GM21367 (cell line): ENCODE data around the gene MAP4K2.
"Not testable (repeated sequence)": the region's sequence is repeated elsewhere in the genome, so short reads cannot be mapped to it uniquely, and the experiment has no call there.

Experiments used
- ATAC-seq: cut with Tn5 transposase; IDR thresholded peaks from one replicate; pipeline ENCODE4 v1.9.1; 2021; ENCODE audit not compliant: unreplicated experiment

Gene MAP4K2

GRCh38 chr11:64803158-64803845, at the start of gene MAP4K2:
TSS of gene MAP4K2 (minus strand) at chr11:64803214. CDS start at chr11:64803149, 65 bp downstream.
- no peak for ATAC-seq

- ATAC-seq = no peak
These were observed 48.9 kb upstream of the MAP4K2 start for GRCh38 chr11:64851831-64852351.

GRCh38 chr11:64850979-64851567, 48.1 kb upstream of the MAP4K2 start:
- peak; percentile 55 for ATAC-seq

- no peak for ATAC-seq
These were observed 46.8 kb upstream of the MAP4K2 start for GRCh38 chr11:64849598-64850356.

- ATAC-seq = no peak
These were observed 46.0 kb upstream of the MAP4K2 start for GRCh38 chr11:64848826-64849597.

- no peak for ATAC-seq
These were observed 45.3 kb upstream of the MAP4K2 start for GRCh38 chr11:64848214-64848825.

GRCh38 chr11:64846998-64847666, 44.1 kb upstream of the MAP4K2 start:
- ATAC-seq = no peak

- ATAC-seq = not testable (repeated sequence)
These were observed 42.7 kb upstream of the MAP4K2 start for GRCh38 chr11:64845776-64846129.

- ATAC-seq = no peak
These were observed 42.2 kb upstream of the MAP4K2 start for GRCh38 chr11:64845129-64845775.

GRCh38 chr11:64844330-64845128, 41.5 kb upstream of the MAP4K2 start, which contains the start of gene CDC42BPG:
TSS of gene CDC42BPG (minus strand) at chr11:64844653. CDS start at chr11:64844569, 84 bp downstream.
- ATAC-seq = no peak

- no peak for ATAC-seq
These were observed 40.8 kb upstream of the MAP4K2 start for GRCh38 chr11:64843686-64844329.

- ATAC-seq = no peak
These were observed 40.1 kb upstream of the MAP4K2 start for GRCh38 chr11:64842851-64843685.

- no peak for ATAC-seq
These were observed 39.3 kb upstream of the MAP4K2 start for GRCh38 chr11:64842366-64842759.

- no peak for ATAC-seq
These were observed 38.8 kb upstream of the MAP4K2 start for GRCh38 chr11:64841592-64842365.

- ATAC-seq = no peak
These were observed 37.1 kb upstream of the MAP4K2 start for GRCh38 chr11:64839887-64840782.

- no peak for ATAC-seq
These were observed 36.3 kb upstream of the MAP4K2 start for GRCh38 chr11:64839335-64839734.
